GM19351 (cell line): ENCODE measurements around the gene TEDDM1.
A peak's percentile ranks its signal among the peaks of the same experiment; 100 is the strongest.

ENCODE experiments used
- ATAC-seq: cut with Tn5 transposase; IDR thresholded peaks from one replicate; pipeline ENCODE4 v1.9.1; 2021; ENCODE audit warnings: mild to moderate bottlenecking, moderate library complexity; ENCODE audit not compliant: unreplicated experiment

The TEDDM1 gene

GRCh38 chr1:182407724-182408123 is 7.3 kb upstream of the TEDDM1 start:
- ATAC-seq: no peak

- no peak for ATAC-seq
Observed at GRCh38 chr1:182406012-182406411, 5.5 kb upstream of the TEDDM1 start.

DNA sequence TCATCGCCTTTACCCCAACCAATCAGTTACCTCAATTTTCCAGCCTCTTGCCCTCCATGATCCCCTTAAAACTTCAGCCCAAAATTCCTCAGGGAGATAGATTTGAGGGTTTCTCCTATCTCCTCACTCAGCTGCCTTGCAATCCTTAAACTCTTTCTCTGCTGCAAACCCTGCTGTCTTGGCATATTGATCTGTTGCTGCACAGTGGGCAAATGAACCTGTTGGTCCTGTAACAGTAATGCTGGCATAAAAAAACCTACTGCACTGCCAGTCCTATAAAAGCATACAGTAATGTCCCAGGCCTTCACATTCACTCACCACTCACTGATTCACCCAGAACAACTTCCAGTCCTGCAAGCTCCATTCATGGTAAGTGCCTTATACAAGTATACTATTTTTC is 5.1 kb upstream of the TEDDM1 start:
- ATAC-seq: no peak

GRCh38 chr1:182404781-182405180 is 4.3 kb upstream of the TEDDM1 start:
- no peak for ATAC-seq

GRCh38 chr1:182397653-182398393 is 2.6 kb downstream of the TEDDM1 start:
- ATAC-seq: no peak

- ATAC-seq: no peak
Observed at GRCh38 chr1:182395906-182396305, 4.6 kb downstream of the TEDDM1 start.

DNA sequence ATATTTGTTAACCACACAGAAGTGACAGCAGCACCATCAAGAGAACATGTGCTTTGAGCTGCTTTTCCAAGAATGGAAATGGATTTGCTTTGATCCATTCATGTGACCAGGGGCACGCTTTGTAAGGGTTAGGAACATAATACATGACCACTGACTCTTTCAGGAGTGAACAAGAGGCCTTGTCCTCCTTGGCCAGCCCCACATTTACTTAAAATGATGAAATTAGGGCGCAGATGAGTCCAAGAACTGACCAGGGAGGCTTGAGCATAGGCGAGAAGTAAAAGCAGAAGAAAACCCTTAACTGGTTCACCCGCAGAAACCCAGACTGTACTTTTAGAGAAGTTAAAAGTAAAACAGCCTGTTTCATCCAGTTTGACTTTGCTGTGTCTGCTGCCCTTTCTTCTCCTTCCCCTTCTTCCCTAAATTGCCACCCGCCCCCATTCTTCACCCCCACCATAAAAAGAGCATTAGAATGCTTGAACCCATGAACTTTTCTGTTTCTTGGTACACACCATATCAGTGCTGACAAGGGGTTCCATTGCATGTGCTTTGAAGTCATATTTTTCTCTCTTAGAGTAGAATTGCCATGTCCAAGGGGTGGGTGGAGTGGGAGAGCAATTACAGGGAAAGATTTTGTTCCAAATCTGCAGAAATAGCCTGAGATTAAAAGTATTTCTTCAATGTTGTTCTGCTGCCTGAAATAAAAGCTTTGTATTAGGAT is 6.3 kb downstream of the TEDDM1 start:
- ATAC-seq: no peak

GRCh38 chr1:182392050-182393028 is 8.1 kb downstream of the TEDDM1 start:
- peak; percentile 4 for ATAC-seq

DNA sequence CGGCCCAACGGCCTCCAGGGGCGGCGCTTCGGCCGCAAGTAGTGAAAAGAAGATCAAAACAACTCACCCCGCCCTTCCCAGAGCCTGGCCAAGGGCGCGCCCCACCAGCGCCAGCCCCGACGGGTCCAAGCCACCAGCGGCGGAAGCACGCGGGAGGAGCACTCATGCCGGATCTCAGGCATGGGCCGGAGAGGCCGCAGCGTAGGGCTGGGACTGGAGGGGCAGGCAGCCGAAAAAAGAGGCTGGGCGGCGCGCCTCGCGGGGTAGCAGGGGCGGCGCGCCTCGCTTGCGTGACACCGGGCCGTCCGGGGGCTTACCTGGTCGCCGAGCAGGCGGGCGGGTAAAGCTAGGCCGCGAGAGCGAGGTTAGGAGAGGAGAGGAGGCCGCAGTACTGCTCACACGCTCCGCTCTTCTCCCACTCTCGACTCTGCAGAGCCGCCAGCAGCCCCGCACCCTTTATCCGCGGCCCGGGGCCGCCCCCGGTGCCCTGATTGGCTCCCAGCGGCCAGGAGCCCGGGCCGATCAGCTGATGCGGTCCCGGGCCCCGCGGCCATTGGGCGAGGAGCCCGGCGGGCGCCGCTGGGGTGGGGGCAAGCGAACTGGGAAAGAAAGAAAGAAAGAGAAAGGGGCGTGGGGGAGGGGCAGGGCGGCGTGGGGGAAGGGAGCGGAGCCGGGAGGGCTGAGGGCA is 9.0 kb downstream of the TEDDM1 start, which contains the start of gene GLUL:
TSS of gene GLUL (minus strand) at position 429 of the 688 bp plus-strand sequence. CDS start 3,053 bp downstream, outside the sequence.
- peak; percentile 70 for ATAC-seq

- ATAC-seq: peak; percentile 2
Observed at GRCh38 chr1:182391028-182391361, 9.5 kb downstream of the TEDDM1 start.

DNA sequence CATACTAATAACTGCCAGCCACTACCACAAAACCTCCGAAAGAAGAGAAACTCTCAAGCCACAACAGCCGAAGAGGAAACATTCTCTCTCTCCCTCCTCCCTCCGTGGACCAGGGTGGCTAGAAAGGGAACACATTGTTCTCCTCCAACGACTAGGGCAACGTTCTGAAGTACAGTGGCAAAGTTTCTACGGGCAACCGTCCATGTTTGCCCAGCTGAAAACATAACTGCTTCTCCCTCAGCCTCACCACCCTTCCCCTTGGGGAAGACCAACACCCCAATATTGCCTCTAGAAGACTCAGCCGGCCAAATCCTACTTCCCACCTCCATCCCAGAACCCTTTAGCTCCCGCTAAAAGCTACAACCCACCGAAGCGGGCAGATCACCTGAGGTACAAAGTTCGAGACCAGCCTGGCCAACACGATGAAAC is 10.8 kb downstream of the TEDDM1 start:
- ATAC-seq: no peak

DNA sequence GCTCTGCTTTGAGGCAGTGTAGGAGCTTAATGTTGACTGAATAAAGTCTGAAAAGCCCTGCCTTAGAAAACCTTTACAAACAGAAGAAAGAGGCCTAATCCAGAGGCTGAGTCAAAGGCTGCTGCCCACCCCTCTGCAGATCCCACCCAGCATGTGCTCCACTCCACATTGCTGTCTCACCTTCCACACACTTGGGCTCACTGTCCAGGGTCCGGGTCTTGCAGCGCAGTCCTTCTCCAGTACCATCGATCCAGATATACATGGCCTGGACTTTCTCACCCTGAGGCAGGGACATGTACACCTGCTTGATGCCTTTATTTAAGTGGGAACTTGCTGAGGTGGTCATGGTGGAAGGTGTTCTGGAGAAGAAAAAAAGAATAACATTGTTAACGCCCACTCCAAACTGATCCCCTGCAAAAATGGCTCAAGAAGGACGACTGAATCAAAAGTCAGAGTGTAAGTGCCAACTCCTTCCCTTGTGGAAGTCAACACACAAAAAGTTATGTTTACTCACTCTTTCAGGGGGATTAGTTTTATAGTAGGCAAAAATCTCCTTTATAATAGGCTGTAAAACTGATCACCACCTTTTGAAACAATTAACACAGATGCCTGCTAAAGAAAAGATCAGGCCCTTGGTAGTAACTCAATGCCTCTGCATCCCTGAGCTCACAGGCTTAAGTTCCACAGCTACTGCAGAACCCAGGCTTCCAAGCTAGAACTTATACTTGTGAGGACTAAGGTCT is 11.9 kb downstream of the TEDDM1 start:
- no peak for ATAC-seq

- ATAC-seq: no peak
Observed at GRCh38 chr1:182387566-182387965, 12.9 kb downstream of the TEDDM1 start.

GRCh38 chr1:182386980-182387379 is 13.5 kb downstream of the TEDDM1 start:
- no peak for ATAC-seq

GRCh38 chr1:182385885-182386853 is 14.3 kb downstream of the TEDDM1 start:
- ATAC-seq: no peak

DNA sequence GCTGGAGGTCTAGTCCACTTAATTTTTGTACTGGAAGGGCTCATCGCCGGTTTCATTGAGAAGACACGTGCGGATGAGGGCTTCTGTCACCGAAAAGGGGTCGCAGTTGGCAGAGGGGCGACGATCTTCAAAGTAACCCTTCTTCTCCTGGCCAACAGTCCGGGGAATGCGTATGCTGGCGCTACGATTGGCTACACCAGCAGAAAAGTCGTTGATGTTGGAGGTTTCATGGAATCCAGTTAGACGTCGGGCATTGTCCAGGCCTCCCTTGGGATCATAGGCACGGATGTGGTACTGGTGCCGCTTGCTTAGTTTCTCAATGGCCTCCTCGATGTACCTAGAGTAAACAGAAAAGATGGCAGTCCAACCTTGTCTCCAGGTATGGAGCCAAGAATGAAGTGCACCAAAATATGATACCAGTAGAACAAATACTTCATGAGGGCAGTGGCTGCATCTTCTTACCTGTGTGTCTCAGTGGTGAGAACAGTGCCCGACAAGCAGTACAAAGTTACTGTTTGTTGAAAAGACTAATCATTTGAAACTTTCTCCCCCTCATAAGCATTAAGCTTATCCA is 16.0 kb downstream of the TEDDM1 start:
- no peak for ATAC-seq

DNA sequence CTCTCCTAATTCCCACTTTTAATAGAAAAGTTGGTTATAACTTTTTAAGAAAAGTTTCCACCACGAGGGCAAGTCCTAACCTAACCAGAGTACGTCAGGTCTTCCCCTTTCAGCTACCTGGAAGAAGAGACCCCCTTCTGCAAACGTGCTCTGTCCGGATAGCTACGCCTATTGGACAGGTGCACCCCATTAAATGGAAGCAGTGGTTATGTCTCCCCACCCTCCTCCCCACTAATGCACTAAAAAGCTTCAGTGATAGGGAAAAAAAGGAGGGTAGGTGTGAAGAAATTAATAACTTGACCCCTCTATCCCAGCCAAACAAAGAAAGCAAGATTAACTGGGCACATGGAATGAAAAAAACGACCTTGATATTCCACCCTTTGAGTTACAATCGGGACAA is 16.5 kb downstream of the TEDDM1 start:
- ATAC-seq: no peak

DNA sequence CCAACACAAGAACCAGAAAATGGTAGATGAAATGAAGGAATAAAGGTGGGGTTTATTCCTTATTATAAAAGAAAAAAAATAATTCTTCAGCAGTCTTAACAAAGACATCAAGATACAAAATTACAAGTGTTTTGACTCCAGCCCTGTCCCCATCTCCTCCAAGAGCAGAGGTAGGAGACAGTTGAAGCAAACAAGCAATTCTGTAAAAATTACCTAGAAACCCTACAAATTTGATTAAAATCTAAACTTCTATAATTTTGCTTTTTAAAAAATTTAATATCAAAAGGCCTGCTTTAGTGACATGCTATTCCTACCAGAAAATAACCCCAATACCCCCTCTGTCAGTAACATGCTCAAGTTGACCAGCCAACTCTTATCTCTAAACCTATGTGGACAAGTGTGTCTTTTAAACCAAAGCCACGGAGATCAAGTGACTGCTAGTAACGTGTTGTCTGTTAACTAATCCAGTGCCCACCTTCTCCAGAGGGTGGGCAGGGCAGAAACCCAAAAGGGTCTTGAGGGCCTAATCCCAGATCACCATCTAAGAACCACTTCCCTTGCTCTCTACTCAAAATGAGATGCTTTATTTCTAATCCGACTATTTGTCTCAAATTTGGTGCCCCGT is 17.3 kb downstream of the TEDDM1 start:
- no peak for ATAC-seq
